HepG2 (cell line): ENCODE results near the gene CDC27. TPM values are rescaled to one million over a fixed set of nuclear protein-coding genes. Genes with fewer than 3 reads are reported as not detected.
A peak's percentile ranks its signal among the peaks of the same experiment; 100 is the strongest.

ENCODE experiments used
- BHLHE40 ChIP-seq: IDR thresholded peaks from 2 replicates; pipeline ENCODE4 v1.6.1; 2011; ENCODE audit warnings: low read length, improper control_type of control experiment
- CEBPG ChIP-seq: IDR thresholded peaks from 2 replicates; pipeline ENCODE4 v1.6.1; 2016
- EEA1 ChIP-seq: sonication (generic); formaldehyde crosslinking; IDR thresholded peaks from 2 replicates; pipeline ENCODE4 v1.5.1; 2020; ENCODE audit warnings: mild to moderate bottlenecking, missing genetic modification reagents, borderline replicate concordance
- FOSL2 ChIP-seq: sonication (generic); formaldehyde crosslinking; IDR thresholded peaks from 2 replicates; pipeline ENCODE4 v1.4.0; 2020; ENCODE audit warnings: missing genetic modification reagents
- HOXA7 ChIP-seq: sonication (generic); formaldehyde crosslinking; IDR thresholded peaks from 2 replicates; pipeline ENCODE4 v1.8.1; 2022; ENCODE audit warnings: mild to moderate bottlenecking, missing genetic modification reagents, moderate library complexity
- KAT7 ChIP-seq: IDR thresholded peaks from 2 replicates; pipeline ENCODE4 v1.6.1; 2018; ENCODE audit warnings: borderline replicate concordance, missing compliant biosample characterization
- MLLT10 ChIP-seq: sonication (generic); formaldehyde crosslinking; IDR thresholded peaks from 2 replicates; pipeline ENCODE4 v1.4.0; 2020; ENCODE audit warnings: missing genetic modification reagents
- NFYC ChIP-seq: IDR thresholded peaks from 2 replicates; pipeline ENCODE4 v1.6.1; 2016; ENCODE audit warnings: missing genetic modification reagents, missing compliant biosample characterization
- NRL ChIP-seq: sonication (generic); formaldehyde crosslinking; IDR thresholded peaks from 2 replicates; pipeline ENCODE4 v1.5.0; 2020; ENCODE audit warnings: missing genetic modification reagents, mild to moderate bottlenecking, moderate library complexity, borderline replicate concordance
- RAD21 ChIP-seq: fragments of 450-650 bp; formaldehyde crosslinking; IDR thresholded peaks from 2 replicates; pipeline ENCODE4 v1.5.0; 2020; ENCODE audit warnings: mild to moderate bottlenecking
- SIX1 ChIP-seq: sonication (generic); formaldehyde crosslinking; IDR thresholded peaks from 2 replicates; pipeline ENCODE4 v1.4.0; 2020; ENCODE audit warnings: missing genetic modification reagents, borderline replicate concordance
- TCF7L2 ChIP-seq: IDR thresholded peaks from 2 replicates; pipeline ENCODE4 v1.6.1; 2011; ENCODE audit warnings: mild to moderate bottlenecking, low read depth, low read length, moderate library complexity
- TSC22D2 ChIP-seq: sonication (generic); formaldehyde crosslinking; IDR thresholded peaks from 2 replicates; pipeline ENCODE4 v1.5.1; 2020; ENCODE audit warnings: missing genetic modification reagents, mild to moderate bottlenecking, borderline replicate concordance
- ZFX ChIP-seq: sonication (generic); formaldehyde crosslinking; IDR thresholded peaks from 2 replicates; pipeline ENCODE4 v1.4.0; 2020; ENCODE audit warnings: mild to moderate bottlenecking, low read depth, missing genetic modification reagents, moderate library complexity
- ZNF484 ChIP-seq: sonication (generic); formaldehyde crosslinking; IDR thresholded peaks from 2 replicates; pipeline ENCODE4 v1.5.1; 2020; ENCODE audit warnings: mild to moderate bottlenecking, low read depth, missing genetic modification reagents, borderline replicate concordance
- ZNF558 ChIP-seq: sonication (generic); formaldehyde crosslinking; IDR thresholded peaks from 2 replicates; pipeline ENCODE4 v1.9.0; 2022; ENCODE audit warnings: mild to moderate bottlenecking, missing genetic modification reagents, borderline replicate concordance
- polyA plus RNA-seq, 8 experiments: library from polyadenylated mRNA; depleted of rRNA in 3 of 8; stranded (reverse) in 7 of 8; unstranded in 1 of 8; fragments of >200 nt; fragmentation: Illumina TruSeq in 4 of 8; extraction: Trizol in 4 of 8; gene quantifications; 2 replicates each; pipeline versions ENCODE4 v1.2.1 to v1.2.3, GENCODE V29; 2011 to 2016; ENCODE audit warnings: low read depth in 4 of 8, missing spikeins in 1 of 8, mixed read lengths in 1 of 8; ENCODE audit not compliant: insufficient read depth in 1 of 8
- total RNA-seq, 5 experiments: library from RNA; depleted of rRNA; stranded (reverse); fragments of >200 nt; fragmentation: Illumina TruSeq; extraction: Trizol; gene quantifications; 2 replicates each; pipeline ENCODE4 v1.2.3, GENCODE V29; 2016; ENCODE audit warnings: low read depth in 1 of 5
- TF ChIP-seq, protein P1 (sequence below): IDR thresholded peaks from 2 replicates; pipeline ENCODE4 v1.6.1; 2016; ENCODE audit warnings: missing biosample characterization, missing genetic modification reagents, low read depth
- TF ChIP-seq, protein P2 (sequence below): sonication (generic); formaldehyde crosslinking; IDR thresholded peaks from 2 replicates; pipeline ENCODE4 v1.8.1; 2023; ENCODE audit warnings: mild to moderate bottlenecking, moderate library complexity, missing genetic modification reagents
- TF ChIP-seq, protein P3 (sequence below): sonication (generic); formaldehyde crosslinking; IDR thresholded peaks from 2 replicates; pipeline ENCODE4 v1.4.0; 2020; ENCODE audit warnings: missing genetic modification reagents, low read depth, mild to moderate bottlenecking, borderline replicate concordance
- TF ChIP-seq, protein P4 (sequence below): sonication (generic); formaldehyde crosslinking; IDR thresholded peaks from 2 replicates; pipeline ENCODE4 v1.5.0; 2020; ENCODE audit warnings: mild to moderate bottlenecking, missing genetic modification reagents, borderline replicate concordance
- TF ChIP-seq, protein P5 (sequence below): sonication (generic); formaldehyde crosslinking; IDR thresholded peaks from 2 replicates; pipeline ENCODE4 v1.4.0; 2020; ENCODE audit warnings: mild to moderate bottlenecking, missing genetic modification reagents

The CDC27 gene
- total and polyA plus RNA-seq, 2 of the 13 experiments (the other 11 are each of a cell fraction or from before 2014, with no cell fraction given) = 80.7 to 102 TPM

DNA sequence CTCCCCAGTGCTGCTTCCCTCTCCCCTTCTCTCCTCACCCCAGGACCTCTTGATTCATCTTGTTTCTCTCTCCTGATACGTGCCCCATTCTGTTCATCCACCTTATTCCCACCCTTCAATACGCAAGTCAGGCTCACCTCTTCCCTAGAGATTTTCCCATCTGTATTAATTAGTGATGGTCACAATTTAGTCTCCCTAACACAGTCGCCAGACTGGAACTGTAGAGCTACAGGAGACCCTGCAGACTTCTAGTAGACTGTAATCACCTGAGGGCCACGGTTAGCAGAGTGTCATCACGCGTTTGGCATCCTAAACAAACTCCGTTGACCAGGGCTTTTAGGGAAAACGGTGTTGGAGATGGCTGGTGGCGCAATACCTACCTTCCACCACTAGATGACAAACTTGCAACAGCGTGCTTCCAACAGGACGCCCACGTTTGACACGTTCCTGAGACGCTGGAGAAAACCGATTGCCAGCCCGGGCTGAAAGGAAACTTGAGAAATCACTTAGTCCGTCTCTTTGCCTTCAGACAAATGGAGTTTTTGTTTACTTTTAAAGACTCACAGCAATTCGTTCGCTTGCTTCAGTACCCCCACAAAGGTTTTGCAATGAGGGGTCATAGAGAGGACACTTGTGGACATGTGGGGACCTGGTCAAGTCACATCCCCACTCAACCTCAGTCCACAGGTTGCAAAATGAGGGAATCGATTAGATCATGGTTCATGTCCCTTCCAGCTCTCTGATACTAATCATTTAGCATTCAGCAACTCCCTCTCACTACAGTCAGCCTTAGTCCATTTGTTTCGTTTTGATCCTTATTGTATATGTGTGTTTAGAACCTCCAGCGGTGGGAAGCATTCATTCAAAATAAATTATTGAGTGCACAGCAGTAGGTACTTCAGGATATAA is 40.7 kb upstream of the CDC27 start (continued):
- TF ChIP-seq MLLT10 (CRISPR knock-in tag) = no peak
- TF ChIP-seq FOSL2 (CRISPR knock-in tag) = peak; percentile 63; the same call in 1 of the 2 replicates
- no peak for TF ChIP-seq NFYC (CRISPR knock-in tag)
- no peak for TF ChIP-seq HOXA7
- peak; percentile 59; the same call in 1 of the 2 replicates for TF ChIP-seq SIX1 (CRISPR knock-in tag)
- TF ChIP-seq BHLHE40 = peak; percentile 85
- no peak for TF ChIP-seq ZNF484 (CRISPR knock-in tag)
- TF ChIP-seq RAD21 (CRISPR knock-in tag) = peak; percentile 98
- TF ChIP-seq, protein P1, sequence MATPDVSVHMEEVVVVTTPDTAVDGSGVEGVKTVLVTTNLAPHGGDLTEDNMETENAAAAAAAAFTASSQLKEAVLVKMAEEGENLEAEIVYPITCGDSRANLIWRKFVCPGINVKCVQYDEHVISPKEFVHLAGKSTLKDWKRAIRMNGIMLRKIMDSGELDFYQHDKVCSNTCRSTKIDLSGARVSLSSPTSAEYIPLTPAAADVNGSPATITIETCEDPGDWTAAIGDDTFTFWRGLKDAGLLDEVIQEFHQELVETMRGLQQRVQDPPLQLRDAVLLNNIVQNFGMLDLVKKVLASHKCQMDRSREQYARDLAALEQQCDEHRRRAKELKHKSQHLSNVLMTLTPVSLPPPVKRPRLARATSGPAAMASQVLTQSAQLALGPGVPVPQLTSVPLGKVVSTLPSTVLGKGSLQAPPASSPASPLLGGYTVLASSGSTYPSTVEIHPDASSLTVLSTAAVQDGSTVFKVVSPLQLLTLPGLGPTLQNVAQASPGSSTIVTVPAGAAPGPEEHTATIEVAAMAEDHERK = 0 out of 2 replicates have a peak, but pooled peaks have one; percentile 35
- TF ChIP-seq, protein P2, sequence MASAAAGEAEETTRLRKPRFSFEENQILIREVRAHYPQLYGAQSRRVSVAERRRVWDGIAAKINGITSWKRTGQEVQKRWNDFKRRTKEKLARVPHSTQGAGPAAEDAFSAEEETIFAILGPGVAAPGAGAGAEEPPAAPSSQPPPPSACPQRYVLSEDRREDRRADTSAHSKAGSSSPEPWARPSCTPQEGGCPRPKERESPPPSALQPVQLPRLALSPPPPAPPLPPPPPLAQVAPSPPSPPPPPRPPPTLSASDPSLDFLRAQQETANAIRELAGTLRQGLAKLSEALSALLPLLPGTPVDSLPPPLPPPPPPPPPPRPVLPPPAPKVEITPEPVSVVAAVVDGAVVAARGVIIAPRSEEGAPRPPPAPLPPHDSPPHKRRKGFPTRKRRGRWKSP = 0 out of 2 replicates have a peak, but pooled peaks have one; percentile 72
- TF ChIP-seq CEBPG = peak; percentile 96
- TF ChIP-seq, protein P3, sequence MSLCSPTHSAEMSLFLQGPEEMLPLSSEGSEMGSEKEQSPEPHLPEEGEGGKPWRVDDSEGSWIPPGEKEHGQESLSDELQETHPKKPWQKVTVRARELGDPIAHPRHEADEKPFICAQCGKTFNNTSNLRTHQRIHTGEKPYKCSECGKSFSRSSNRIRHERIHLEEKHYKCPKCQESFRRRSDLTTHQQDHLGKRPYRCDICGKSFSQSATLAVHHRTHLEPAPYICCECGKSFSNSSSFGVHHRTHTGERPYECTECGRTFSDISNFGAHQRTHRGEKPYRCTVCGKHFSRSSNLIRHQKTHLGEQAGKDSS = peak; percentile 63; the same call in 1 of the 2 replicates
- 0 out of 2 replicates have a peak, but pooled peaks have one; percentile 23 for TF ChIP-seq ZFX (CRISPR knock-in tag)
- TF ChIP-seq ZNF558 (CRISPR knock-in tag) = no peak
- 0 out of 2 replicates have a peak, but pooled peaks have one; percentile 53 for TF ChIP-seq KAT7
- no peak for TF ChIP-seq TCF7L2
- TF ChIP-seq NRL = no peak; the same call in 1 of the 2 replicates
- no peak for TF ChIP-seq TSC22D2 (CRISPR knock-in tag)
- TF ChIP-seq, protein P4, sequence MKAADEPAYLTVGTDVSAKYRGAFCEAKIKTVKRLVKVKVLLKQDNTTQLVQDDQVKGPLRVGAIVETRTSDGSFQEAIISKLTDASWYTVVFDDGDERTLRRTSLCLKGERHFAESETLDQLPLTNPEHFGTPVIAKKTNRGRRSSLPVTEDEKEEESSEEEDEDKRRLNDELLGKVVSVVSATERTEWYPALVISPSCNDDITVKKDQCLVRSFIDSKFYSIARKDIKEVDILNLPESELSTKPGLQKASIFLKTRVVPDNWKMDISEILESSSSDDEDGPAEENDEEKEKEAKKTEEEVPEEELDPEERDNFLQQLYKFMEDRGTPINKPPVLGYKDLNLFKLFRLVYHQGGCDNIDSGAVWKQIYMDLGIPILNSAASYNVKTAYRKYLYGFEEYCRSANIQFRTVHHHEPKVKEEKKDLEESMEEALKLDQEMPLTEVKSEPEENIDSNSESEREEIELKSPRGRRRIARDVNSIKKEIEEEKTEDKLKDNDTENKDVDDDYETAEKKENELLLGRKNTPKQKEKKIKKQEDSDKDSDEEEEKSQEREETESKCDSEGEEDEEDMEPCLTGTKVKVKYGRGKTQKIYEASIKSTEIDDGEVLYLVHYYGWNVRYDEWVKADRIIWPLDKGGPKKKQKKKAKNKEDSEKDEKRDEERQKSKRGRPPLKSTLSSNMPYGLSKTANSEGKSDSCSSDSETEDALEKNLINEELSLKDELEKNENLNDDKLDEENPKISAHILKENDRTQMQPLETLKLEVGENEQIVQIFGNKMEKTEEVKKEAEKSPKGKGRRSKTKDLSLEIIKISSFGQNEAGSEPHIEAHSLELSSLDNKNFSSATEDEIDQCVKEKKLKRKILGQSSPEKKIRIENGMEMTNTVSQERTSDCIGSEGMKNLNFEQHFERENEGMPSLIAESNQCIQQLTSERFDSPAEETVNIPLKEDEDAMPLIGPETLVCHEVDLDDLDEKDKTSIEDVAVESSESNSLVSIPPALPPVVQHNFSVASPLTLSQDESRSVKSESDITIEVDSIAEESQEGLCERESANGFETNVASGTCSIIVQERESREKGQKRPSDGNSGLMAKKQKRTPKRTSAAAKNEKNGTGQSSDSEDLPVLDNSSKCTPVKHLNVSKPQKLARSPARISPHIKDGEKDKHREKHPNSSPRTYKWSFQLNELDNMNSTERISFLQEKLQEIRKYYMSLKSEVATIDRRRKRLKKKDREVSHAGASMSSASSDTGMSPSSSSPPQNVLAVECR (CRISPR knock-in tag) = peak; percentile 32; the same call in 1 of the 2 replicates
- TF ChIP-seq EEA1 (CRISPR knock-in tag) = no peak
- TF ChIP-seq, protein P5, sequence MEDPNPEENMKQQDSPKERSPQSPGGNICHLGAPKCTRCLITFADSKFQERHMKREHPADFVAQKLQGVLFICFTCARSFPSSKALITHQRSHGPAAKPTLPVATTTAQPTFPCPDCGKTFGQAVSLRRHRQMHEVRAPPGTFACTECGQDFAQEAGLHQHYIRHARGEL (CRISPR knock-in tag) = 0 out of 2 replicates have a peak, but pooled peaks have one; percentile 21
